Astrocyte of the spinal cord (primary cell): ENCODE data around the gene MYRIP.
"Not testable (repeated sequence)": the region's sequence is repeated elsewhere in the genome, so short reads cannot be mapped to it uniquely, and the experiment has no call there.

Source experiments
- DNase-seq: peaks from one replicate; pipeline ENCODE4 v3.0.0; 2011; ENCODE audit warnings: low read depth, low spot score
- H3K4me3 ChIP-seq: 2 replicates; pipeline ENCODE4 v1.5.1; 2011; ENCODE audit warnings: low read depth, mild to moderate bottlenecking, low read length, moderate library complexity
- CTCF ChIP-seq: IDR thresholded peaks from 2 replicates; pipeline ENCODE4 v1.5.1; 2012; ENCODE audit warnings: low read depth, mild to moderate bottlenecking, low read length, inconsistent platforms
- in situ Hi-C: cut with HindIII; loops from 2 replicates; pipeline ENCODE4 v1.10.0; 2017; ENCODE audit warnings: low sequenced_read_pairs

The MYRIP gene

GRCh38 chr3:40079847-40080240 is 270.4 kb downstream of the MYRIP start:
- no peak for DNase-seq
- TF ChIP-seq CTCF = no peak
- in situ Hi-C loops = no loop called here
- no peak overlapping the region for H3K4me3 ChIP-seq

- no peak for TF ChIP-seq CTCF
- no peak overlapping the region for H3K4me3 ChIP-seq
- in situ Hi-C loops = no loop called here
- DNase-seq = no peak
Measured at GRCh38 chr3:40083066-40083465, 273.7 kb downstream of the MYRIP start.

- DNase-seq = not testable (repeated sequence)
Measured at GRCh38 chr3:40084424-40084823, 275.0 kb downstream of the MYRIP start.

GRCh38 chr3:40086890-40087883 is 277.8 kb downstream of the MYRIP start:
- in situ Hi-C loops = no loop called here
- no peak overlapping the region for H3K4me3 ChIP-seq
- no peak for DNase-seq
- TF ChIP-seq CTCF = no peak

More at GRCh38 chr3:40084424-40084823, 275.0 kb downstream of the MYRIP start:
- H3K4me3 ChIP-seq, in situ Hi-C loops: not testable (repeated sequence)

GRCh38 chr3:40088527-40089170 is 279.2 kb downstream of the MYRIP start:
- no peak for TF ChIP-seq CTCF
- in situ Hi-C loops = no loop called here
- no peak overlapping the region for H3K4me3 ChIP-seq
- DNase-seq = no peak

- no peak overlapping the region for H3K4me3 ChIP-seq
- in situ Hi-C loops = no loop called here
- DNase-seq = peak; percentile 23
- no peak for TF ChIP-seq CTCF
Measured at GRCh38 chr3:40096661-40097111, 287.3 kb downstream of the MYRIP start.
